Stimulated activated CD8-positive, alpha-beta memory T cell treated with anti-CD3 and anti-CD28 coated beads, Interleukin-2, amount 100 ng/mL, for 48 hours (primary cell): ENCODE data around the gene KCNQ1.

ENCODE experiments used
- DNase-seq, 2 donors: peaks; one replicate each; pipeline ENCODE4 v3.0.0-alpha.2; 2020; ENCODE audit warnings: low read depth in 2 of 2

KCNQ1 gene

GRCh38 chr11:2411446-2412305 is 33.1 kb upstream of the KCNQ1 start:
- no peak for DNase-seq

DNA sequence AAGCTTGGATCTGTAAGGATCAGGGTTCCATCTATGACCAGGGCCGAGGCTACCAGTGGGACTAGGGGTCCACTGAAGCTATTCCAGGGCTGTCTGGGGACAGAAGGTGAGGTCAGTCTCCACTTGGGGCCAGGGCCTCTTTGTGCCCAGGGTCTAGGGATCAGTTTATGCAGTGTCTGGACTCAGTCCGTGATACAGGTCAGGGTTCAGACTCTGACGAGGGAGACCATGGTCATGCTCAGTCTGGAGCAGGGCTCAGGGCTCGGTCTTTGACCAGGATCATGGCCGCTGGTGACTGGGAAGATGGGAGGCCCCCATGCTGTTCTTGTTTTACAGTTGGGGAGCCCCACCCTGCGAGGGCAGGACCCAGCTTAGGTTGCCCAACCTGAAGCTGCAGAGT is 32.5 kb upstream of the KCNQ1 start:
- DNase-seq: no peak

- DNase-seq: no peak
Observed at GRCh38 chr11:2413742-2414579, 30.8 kb upstream of the KCNQ1 start.

GRCh38 chr11:2414616-2415015 is 30.2 kb upstream of the KCNQ1 start:
- no peak for DNase-seq

- no peak for DNase-seq
Observed at GRCh38 chr11:2415171-2415570, 29.6 kb upstream of the KCNQ1 start.

- no peak for DNase-seq
Observed at GRCh38 chr11:2415601-2416380, 29.0 kb upstream of the KCNQ1 start.

- no peak for DNase-seq
Observed at GRCh38 chr11:2416765-2417164, 28.0 kb upstream of the KCNQ1 start.

DNA sequence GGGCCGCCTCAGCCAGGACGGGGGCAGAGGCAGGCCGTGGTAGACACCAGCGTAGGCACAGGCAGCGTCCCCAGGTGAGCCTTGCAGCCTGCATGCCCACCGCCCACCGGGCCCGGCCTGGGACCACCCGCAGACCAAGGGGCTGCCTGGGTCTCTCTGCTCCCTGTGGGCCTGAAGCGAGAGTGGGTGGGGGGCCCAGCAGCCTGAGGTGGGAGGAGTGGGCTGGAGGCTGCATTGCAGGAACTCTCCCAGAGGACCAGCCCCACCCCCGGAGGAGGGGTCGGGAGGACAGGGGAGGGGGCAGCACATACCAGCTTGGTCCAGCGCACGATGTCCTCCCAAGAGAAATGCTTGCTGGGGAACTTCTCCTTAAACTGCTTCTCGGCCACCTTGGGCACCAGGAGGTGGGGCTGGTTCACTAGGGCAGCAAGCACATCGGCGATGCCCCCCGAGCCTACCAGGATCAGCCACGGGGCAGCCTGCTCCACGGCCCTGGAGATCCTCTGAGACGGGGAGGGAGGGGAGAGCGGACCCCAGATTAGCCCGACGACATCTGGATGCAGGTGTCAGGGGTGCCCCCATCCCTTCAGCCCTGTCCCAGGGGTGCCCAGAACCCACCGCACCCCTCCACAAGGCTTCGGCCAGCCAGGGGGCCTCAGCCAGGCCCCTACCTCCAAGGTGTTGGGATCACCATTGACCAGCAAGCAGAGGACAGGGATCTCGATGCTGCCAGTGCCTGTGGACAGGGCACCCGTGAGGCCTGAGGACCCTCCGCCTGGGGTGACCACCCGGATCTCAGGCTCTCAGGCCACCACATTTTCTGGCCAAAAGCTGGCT is 26.7 kb upstream of the KCNQ1 start:
- no peak for DNase-seq

DNA sequence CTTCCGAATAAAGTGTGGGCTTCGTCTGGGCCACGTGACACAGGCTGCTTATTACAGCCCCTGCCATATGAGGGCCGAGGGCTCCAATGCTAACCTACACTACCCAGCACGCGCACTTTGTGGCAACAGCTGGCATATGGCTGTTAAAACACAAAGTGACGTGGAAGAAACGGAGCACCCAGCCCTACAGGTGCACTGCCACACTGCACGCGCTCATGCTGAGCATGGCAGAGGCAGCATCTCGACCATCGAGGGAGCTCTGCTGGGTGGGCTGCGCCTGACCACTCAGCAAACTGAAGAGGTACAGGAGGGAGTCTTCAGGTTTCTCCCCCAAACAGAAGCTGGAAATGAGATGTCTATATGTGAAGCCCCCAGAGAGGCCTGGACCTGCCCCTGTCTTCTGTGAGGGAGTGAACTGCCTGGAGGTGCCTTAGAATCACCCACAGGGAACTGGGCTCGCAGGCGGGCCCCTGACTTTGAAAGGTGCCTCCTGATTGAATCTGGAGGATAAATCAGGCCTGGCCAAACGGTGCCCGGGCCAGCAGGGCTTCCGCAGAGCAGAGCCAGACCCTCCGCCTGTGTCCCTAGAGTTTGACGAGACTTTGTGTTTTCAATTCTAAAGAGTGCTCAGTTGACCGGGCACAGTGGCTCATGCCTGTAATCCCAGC is 26.0 kb upstream of the KCNQ1 start:
- no peak for DNase-seq

DNA sequence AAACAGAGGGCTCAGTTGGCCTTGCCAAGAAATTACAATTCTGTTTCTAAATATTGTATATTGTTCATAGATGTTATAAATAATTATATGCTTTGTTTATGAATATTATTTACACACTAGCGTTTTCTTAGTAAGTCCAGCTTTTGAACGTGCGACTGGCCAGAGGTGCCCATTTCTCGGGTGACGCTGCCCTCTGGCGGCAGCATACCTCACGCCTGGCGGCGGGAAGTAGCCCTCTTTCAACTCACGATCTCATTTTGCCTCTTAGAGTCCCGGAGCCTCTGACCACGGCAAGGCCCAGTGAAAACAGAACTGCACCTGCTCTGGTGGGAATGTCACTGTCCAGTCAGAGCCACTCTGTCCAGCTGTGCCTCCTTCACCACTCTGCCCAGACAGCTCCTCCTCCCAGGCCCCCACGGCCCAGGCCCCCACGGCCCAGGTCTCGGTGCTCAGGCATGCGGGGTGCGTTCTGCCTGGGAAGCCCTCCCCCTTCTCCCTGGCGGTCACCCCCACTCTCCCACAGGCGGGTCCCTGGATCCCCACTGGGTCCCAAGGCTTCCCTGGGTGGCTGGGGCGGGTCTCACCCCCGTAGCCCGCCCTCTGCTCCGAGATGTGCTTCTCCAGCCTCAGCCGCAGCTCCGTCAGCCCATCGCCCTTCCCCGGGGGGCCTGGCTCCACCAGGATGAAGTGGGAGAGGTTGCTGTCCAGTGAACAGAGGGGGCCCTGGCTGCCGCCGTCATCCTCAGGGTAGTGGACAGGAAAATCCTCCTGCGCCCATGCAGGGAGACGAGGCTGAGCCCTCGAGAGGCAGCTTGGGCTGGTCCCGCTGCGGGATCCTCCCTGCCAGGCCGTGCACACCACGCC is 24.9 kb upstream of the KCNQ1 start:
- peak; percentile 58 to 61 for DNase-seq

DNA sequence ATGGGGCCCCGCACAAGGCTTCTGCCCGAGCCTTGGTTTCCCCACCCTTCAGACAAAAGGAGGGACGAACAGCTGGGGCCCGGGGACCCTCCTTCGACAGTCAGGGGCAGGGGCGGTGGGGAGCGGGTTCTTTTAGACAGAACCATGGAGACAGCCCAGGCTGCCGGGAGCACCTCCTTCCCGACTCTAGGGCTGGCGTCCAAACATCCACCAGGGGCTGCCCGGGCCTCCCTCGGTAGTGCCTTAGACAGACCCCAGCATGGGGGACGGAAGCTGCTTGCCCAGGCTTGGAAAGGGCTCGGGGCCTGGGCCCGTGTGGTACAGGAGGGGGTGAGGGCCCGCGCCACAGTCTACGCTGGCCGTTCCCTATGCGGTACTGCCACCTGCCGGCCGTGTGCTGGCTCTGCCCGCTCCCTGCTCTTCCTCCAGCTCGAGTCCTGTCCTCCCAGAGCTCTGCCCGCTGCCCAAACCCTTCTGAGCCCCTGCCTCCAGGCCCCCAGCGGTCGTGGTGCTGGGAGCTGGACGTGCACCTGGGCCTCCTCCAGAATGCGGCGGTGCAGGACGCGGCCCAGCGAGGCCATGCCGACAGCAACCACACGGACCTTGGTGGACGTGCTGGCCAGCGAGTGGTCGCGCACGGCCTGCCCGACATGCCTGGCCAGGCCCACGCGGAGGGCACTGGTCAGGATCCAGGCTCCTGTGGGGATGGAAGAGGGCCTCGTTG is 24.1 kb upstream of the KCNQ1 start:
- peak; percentile 63 to 66 for DNase-seq

DNA sequence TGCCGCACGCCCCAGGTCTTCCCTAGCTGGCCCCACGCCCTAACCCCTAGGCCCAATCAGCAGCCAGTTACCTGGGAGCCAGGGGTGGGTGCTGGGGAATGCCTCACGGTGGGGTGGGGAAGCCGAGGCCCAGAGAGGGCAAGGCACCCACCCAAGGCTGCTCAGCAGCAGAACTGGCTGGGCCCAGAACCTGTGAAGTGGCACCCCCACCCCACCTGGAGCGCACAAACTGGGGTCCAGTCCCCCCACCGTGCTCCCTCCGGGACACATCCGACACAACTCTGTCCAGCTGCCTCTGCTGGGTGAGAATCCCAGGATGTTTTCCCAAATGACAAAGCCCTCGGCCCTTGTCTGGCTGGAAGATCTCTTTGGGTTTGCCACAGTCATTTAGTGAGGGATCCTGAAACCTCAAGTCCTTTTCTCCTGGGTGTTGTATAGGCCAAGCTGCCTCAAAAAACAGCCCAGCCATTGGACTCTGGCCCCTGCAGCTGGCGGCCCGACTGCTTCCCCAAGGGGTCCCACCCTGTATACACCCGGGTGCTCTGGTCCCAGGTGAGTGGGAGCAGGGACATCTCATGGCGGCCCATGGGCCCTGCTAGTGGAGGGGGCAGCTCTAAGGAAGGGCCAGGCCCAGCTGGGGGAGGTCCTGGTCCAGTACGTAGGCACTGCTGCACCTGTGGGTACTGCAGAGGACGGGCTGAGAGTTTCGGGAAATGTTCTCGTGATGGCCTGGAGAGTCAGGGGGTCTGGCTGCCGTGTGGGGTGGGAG is 23.4 kb upstream of the KCNQ1 start:
- no peak for DNase-seq

- DNase-seq: no peak
Observed at GRCh38 chr11:2421996-2422395, 22.8 kb upstream of the KCNQ1 start.

DNA sequence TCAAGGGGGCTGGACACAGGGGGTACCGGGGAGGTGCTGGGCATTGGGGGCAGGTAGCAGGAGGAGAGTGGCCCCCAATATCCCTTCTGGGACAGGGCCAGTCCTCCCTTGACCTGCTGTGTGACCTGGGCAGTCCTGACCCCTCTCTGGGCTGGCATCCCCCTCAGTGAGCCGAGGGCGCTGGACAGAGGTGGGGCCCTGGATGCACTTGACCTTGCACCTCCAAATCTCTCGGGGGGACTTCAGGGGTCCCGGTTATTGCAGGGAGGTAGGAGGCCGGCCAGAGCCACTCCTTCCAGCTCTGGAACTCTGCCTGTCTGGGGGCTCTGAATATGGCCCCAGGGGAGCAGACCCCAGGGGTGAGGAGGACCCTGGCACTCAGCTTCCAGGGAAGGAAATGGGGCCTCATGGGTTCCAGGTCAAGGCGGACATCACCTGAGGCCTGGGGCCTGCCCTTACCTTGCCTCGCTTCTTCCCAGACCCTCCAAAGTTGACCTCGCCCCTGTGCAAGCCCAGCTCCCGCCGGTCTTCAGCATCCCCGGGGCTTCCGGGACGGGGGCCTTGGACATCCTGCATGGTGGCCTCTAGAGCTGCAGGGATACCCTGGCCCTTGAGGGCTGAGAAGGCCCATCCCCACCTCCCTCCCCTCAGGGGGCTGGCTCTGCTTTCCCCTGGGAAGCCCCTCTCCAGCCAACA is 22.2 kb upstream of the KCNQ1 start:
- no peak for DNase-seq

DNA sequence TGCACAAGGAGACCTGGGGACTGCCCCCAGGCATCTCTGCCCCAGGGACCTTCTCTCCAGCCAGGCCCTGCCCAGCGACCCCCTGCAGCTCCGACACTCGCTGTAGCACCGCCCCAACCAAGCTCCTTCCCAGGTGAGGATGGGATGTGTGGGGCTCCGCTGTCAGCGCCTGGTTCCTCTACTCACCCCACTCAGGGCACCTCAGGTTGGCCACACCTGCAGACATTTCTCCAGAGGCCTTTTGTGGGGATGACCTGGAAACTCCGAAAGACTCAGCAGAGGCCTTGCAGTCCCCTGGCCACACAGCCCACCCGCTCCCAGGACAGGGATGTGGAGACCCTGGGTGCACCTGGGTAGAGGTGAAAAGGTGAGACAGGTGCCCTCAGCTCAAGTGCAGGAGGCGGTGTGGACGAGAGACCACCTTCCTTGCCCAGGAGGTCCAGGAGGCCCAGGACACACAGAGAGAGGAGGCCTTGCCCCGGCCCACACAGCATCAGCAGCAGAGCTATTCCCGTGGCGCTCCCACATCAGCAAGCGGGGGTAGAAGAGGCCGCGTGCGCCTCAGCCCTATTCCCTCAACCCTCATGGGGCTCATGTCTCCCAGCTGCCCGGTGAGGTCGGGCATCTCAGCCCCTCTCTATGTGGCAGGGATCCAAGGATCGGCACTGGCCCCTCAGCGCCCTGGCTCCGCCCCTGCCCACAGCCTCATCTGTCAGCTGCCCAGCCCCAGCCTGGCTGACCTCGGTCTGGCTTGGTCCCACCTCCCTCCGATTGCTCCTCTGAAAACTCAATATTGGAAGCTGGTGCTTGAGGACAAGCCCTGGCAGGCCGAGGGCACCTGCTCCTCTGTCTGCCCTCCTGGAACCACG is 21.4 kb upstream of the KCNQ1 start:
- DNase-seq: no peak

GRCh38 chr11:2424811-2425495 is 19.9 kb upstream of the KCNQ1 start:
- no peak for DNase-seq
